Fibroblast of lung (primary cell): Measurements from ENCODE around the gene JARID2.

Experiments used
- CTCF ChIP-seq, 2 donors: IDR thresholded peaks in 1 of 2; conservative IDR thresholded peaks in 1 of 2; 1 replicate in 1 of 2; 2 replicates in 1 of 2; pipeline ENCODE4 v1.5.1; 2011 to 2012; ENCODE audit warnings: low read length in 2 of 2, control low read depth in 1 of 2, inconsistent platforms in 1 of 2, low read depth in 1 of 2, mild to moderate bottlenecking in 1 of 2
- EZH2 ChIP-seq: IDR thresholded peaks from 2 replicates; pipeline ENCODE4 v1.5.1; 2012; ENCODE audit warnings: low read length, control low read depth, mild to moderate bottlenecking; ENCODE audit errors: missing control alignments

DNA sequence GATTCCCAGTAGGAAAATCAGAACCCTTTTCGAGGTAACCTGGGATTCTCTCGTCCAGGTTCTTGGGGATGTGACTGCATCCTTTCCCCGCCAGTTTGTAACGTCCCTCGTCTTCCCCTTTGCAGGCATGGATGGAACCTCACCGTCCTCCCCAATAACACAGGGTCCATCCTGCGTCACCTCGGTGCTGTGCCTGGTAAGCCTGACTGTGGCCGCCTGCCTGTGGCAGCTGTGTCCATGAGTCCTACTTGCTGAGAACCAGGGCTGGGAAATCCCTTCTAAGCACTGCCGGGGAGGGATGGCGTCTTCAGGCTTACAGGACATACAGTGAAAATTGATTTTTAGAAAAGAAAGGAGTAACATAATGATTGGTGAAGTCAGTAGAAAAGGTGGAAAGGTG, 261.4 kb downstream of the JARID2 start:
- no peak for TF ChIP-seq EZH2
- TF ChIP-seq CTCF (conservative IDR thresholded peaks at IDR 0.05 in 1 of 2, IDR thresholded peaks at IDR 0.05 in 1 of 2; ENCODE audit: low read depth in 1 of 2, low read length in 2 of 2) = no peak
